HG03460 (cell line): ENCODE data around the gene NAA50.

Experiments
- ATAC-seq: cut with Tn5 transposase; IDR thresholded peaks from one replicate; pipeline ENCODE4 v1.9.1; 2021; ENCODE audit not compliant: unreplicated experiment

The NAA50 gene

DNA sequence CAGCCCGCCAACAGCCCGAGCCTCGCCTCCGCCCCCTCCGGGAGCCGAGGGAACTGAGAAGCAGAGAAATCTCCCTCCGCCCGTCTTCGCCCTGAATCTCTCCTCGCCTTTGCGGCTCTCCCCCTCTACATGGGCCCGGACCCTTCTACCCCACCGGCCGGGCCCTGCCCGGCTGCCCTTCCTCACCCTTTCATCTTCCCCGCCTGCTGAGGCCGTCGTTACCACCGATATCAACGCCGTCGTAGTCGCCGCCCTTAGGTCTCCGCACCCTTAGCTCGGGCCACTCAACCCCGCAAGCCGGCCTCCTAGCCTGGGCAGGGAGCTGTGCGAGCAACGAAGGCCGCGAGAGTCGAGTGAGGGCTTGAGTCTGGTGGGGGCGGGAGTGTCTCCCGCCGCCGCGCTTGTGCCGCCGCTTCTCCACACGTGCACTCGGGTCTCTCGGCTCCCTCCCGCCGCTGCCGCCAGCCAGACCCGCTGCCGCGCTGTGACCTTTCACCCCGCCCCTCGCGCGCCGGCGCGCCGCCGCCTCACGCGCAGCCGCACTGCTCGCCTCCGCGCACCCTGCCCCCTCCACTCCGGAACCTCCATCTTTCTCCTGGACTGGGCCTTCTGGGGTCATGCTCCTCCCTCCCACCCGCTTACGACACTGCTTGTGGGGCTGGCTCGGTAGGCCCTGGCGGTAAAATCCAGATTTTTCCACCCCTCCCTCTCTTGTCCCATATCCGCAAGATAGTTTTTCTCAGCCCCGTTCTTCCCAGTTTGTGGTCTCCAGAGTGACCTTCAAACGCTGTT, at the start of gene NAA50:
TSS of gene NAA50 (minus strand) at position 494 of the 792 bp plus-strand sequence. CDS start at position 194, 300 bp downstream.
- ATAC-seq, result peak; percentile 38

DNA sequence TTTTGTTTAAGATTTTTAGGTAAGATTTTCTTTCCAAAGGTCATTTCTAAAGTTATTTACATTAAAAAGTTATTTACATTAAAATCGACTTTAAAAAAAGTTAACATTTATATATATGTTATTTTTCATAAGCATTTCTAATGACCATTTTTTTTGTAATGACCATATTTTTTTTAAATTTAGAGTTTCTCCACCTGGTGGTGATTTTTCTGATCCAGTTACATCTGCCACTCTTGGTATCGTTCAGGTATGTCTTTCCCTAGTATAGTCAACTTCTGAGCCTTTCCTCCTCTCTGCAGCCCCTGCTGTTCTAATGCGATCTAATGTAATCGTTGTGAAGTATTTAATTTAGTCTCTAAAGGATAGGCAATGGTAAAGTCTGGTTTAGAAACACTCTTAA, 49.6 kb upstream of the NAA50 start:
- ATAC-seq, result no peak

DNA sequence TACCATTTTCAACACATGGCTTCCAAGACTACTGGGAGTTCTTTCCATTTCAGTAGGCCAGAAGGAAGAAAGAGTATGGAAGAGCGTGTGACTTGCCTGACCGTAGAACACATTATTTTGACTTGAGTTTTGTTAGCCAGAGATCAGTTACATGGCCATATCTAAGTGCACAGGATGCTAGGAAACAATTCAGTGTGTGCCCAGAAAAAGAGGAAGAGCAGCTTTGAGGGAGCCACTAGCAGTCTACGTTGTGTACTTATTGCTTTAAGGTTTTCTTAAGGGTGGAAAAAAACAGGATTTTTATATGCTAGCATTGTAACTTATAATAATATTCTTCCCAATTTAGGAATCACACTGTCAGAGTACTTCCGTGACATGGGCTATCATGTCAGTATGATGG, 48.5 kb upstream of the NAA50 start:
- no peak for ATAC-seq

DNA sequence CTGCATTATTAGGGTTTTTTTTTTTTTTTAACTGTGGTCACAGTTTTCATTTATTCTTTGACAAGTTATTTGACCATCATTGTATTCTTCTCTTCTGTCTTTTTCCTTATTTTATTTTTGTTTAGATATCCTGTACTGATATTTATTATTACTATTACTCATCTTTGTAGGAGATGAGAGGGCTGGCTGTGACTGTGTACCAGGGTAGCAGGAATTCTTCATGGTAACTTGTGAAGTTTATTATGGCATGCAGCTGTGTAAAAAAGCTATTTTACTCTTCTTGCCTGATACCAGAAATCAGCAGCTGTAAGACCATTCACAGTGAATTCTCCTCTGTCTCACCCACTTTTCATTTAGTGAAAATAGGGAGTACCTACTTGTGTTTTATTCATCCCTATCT, 45.3 kb upstream of the NAA50 start:
- ATAC-seq, result no peak

DNA sequence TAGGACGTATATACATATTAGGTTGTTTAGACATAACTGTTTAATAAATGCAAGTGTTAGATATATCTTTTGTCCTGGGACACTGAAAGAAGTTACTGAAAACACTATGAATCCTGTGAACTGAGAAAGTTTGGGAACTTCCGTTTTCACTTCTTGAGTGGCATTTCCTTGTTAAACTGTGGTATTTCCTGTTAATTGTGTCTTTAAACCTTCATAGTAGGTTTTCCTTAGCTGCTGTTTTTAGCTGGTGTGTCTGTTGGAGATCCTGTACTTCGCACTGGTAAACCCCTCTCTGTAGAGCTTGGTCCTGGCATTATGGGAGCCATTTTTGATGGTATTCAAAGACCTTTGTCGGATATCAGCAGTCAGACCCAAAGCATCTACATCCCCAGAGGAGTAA, 37.9 kb upstream of the NAA50 start:
- ATAC-seq, result no peak

DNA sequence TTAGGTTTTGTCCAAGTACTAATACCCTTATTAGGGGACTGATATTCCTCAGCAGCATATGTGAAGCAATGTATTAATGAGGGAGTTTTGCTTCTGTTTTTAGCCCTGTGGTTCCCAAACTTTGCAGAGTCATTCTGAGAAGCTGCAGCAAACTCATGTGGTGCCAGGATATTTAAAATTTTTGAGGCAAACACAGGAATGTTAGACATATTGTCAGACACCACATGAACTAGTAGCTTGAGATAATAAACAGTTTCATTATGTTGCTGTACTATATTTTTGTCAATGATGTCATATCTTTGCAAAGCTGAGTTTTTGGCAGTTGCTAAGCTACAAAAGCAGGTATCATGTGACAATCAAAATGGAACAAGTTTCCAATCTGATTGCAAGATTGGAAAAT, 37.4 kb upstream of the NAA50 start:
- peak; percentile 78 for ATAC-seq

DNA sequence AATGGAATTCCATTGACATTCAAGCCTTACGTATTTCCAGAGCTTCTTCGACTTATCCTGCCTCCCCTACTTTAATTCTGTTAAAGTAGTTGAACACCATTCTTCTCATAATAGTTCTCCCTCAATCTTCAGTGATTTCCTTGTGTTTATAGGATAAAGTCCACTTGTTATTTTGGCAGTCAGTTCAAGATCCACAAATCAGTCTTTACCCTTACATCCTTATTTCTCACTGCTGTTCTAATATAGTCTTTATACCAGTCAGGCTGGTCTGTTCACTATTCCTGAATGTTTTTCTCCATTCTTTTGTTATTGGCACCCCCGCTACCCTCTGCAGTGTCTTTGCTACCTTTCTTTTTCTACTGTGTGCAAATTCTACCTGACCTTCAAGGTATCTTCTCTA, 30.5 kb upstream of the NAA50 start:
- no peak for ATAC-seq

DNA sequence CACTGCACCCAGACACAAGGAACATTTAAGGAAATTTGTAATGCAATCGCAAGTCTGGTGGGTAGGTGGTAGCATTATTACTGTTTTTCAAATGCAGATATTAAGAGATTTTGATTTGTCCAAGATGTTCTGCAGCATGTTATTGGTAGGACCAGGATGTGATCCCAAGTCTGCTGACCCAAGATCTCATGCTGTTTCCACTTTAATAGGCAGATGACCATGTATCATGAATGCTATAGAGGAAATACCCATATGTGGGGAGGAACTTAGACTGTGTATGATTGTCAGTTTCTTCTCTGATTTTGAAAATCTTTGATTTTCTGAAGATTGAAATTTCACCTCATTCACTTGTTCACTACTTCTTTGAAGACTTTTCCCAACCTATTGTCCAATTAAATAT, 29.5 kb upstream of the NAA50 start:
- no peak for ATAC-seq

DNA sequence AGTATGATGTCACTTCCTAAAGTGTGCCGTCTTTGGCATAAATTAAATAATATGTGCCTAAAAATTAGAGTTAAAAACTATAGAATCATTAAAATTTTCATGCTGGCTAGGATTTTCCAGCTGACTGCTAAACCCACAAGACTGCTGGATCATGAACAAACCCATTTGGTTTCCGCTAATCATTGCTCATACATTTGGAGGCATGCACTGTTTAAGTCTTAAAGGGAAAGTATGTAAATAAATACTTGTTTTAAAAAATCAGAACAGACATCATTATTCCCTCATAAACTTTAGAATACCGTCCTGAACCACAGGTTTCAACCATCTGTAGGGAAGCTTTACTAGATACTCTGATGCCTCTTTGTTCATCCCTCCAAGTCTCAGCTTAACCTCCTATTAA, 27.3 kb upstream of the NAA50 start:
- ATAC-seq, result no peak

DNA sequence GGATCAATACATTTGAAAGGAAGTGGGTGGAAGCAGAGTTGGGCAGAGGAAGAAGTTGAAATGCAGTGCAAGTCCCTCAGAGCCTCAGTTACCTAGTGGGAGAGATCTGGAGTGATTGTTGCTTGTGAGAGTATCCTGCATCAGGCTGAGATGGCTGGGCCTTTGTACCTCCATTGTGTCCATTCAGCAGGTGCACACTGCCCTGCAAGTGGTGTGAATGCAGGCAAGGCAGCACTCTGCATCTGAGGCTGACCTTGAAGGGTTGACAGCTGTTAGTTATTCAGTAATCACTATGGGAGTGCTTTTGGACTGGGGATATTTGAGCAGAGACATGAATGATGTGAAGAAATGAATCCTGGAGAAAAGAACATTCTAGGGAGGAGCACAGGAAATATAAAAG, 25.9 kb upstream of the NAA50 start:
- ATAC-seq, result no peak

DNA sequence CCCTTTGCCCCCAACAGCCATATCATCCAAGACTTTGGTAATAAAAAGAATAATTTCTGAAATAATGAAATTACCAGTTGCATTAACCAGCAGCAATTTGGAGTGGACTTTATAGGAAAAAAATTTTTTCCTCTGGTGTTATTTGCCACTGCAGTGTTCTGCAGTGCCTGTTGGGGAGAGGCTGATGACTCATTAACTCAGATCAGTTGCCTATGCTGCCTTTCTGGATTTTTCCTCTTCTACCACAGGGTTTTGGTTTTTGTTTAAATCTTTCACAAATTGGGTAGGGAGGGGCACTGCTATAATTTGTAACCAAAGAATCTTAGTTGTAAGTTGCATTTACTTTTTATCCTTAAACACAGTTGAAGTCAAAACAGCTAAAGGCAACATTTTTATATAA, 23.5 kb upstream of the NAA50 start:
- peak; percentile 92 for ATAC-seq

DNA sequence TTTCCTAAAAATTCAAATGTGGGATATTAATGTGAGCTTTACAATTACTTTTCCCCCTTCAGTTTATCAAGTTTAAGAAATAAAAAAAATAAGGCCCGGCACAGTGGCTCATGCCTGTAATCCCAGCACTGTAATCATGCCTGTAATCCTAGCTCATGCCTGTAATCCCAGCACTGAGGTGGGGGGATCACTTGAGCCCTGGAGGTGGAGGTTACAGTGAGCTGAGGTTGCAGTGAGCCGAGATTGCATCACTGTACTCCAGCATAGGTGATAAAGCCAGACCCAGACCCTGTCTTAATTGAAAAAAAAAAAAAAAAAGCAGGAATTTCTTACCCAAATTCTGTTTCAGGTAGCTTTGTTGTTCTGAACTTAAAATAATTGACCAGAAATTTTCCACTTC, 18.6 kb upstream of the NAA50 start:
- ATAC-seq, result no peak

DNA sequence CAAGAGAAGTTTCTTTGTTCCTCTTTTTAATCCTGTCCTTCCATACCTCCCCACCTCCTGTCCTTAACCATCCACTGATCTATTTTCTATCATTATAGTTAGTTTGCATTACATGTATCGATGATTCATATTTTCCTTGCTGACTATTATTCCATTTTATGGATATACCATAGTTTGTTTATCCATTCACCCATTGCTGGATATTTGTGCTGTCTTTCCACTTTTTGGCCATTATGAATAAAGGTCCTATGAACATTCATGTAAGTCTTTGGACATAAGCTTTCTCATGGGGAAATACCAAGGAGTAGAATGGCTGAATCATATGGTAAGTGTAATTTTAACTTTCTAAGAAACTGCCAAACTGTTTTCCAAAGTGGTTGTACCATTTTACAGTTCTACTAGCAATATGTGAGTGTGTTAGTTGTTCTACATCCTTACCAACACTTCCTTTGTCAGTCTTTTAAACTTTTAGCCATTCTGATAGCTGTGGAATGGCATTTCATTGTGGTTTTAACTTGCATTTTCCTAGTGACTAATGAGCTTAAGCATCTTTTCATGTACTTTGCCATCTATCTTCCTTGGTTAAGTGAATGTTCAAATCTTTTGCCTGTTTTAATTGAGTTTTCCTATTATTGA, 12.5 kb upstream of the NAA50 start:
- no peak for ATAC-seq

DNA sequence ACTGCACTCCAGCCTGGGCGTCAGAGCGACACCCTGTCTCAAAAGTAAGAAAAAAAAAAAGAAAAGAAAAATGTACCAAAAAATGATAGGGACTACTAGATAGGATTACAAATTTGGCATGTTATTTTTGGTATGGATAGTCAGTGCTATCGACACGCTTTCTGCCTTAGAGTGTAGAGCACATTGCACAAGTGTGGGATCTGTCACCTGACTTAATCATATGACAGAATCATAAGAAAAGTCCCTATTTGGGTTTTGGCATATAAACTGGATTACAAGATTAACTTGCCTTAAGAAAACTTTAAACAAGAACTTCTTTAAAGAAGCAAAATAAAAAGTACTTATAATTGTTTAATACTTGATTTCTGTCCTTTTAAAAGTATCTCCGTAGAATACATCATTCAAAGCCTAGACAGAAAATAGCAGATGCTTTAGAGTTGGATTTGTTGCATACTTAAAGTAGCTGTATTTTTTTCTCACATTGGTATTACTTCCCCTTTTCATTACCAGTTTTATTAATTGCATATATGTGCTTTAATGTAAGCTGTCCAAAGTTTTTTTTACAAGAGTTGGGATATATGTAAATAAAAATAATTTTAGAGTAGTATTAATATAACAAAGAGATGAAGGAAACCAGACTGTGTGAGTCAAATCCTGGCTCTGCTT, 8.6 kb upstream of the NAA50 start:
- ATAC-seq, result no peak

DNA sequence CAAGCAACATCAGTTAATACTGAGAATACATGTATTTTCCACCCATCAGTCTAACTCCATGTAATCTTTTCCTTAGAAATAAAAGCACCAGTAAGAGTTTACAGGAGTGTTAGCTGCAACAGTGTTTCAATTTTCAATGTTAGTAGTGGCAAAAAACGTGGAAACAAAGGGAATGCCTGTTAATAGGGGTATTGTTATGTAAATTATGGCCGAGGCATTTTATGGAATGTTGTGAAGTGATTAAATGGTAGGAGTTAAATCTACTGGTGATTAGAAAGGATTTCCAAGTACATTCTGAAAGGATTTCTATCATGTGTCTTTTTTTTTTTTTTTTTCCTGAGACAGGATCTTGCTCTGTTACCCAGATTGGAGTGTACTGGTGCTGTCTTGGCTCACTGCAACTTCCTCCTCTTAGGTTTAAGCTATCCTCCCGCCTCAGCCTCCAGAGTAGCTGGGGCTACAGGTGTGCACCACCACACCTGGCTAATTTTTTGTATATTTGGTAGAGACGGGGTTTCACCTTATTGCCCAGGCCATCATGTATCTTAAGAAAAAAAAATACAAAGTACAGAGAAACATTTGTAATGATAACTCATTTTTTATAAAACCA, 7.4 kb upstream of the NAA50 start:
- ATAC-seq, result no peak

DNA sequence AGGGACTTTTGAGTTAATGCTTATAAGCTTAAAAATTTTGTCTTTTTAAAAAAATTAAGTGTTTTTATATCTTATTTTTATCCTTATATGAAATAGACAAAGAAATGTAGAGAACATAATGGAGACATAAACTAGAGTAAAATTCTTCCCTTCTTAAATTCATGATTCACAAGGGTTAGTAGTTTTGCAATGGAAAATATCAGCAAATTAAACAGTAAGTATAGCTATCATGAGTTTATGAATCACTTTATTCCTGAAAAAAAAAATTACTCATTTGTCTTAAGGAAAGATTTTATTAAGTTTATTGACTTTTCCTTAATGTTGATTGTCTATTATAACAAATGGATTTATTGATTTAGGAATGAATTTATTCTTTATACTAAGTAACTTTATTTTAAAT, 5.1 kb upstream of the NAA50 start:
- ATAC-seq, result no peak

DNA sequence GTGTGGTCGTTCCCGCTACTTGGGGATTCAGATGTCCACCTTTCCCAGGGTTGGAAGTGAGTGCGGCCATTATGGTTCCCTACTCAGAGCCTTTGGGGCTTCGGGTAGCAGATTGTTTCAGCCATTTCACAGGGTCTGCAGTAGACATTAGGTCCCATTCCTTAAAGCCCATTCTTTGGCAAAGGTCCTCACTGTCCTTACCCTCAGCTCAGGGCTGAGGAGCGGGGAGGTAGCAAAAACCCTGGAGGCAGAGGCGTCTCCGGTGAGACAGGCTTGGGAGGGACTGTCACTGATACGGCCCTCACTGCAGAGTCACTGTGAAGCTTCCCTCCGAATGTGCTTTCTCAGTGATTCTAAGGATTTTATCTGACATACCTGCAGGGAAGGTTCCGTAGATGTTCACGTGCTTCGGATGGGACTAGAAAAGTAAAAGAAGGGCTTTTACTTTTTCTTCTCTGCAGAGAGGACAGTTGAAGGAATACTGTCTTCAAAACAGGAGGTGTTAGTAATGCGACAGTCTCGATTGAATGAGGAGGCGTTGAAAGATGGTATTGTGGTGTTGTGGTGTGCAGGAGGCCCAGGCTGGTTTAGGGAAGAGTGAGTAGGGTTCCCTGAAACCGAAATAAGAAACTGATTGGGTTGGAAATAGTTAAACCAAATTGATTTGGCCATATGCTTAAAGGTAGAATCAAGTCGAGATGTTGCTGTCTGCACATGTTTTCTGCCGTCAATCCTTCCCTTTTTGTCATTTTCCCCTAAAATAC, 1.4 kb upstream of the NAA50 start:
- ATAC-seq, result no peak

DNA sequence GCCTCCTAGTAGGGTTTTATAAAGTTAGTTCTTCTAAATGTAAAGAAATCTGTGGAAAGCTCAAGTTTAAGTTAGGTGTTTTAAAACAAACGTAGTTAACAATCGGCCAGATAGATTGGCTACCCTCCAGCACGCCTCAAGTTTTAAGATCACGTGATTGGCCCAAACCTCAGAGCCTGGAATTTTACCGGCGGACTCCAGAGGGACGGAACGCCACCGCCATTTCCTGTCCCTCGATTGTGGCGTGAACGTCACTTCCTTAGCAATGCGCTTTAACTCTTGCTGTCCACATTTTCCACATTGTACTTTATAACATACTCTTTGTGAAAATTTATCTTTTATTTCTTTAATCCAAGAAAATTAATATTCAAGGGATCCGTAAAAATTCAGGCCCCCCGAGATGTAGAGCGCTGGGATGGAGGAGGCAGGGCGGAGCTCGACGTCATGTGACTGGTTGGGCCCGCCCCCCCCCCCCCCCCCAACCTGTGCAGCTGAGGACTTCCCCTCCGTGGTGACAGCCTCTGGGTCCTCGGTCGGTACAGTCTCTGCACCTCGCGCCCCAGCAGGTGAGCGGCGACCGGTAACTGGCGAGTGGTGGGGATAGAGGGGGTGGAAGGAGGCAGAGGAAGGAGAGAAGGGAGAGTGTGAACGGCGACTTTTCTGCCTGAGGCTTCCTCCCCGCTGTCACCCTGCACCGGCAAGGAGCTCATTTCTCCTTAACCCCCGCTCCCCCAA, 666 bp upstream of the NAA50 start, which contains the start of gene ATP6V1A:
TSS of gene ATP6V1A (plus strand) at position 488 of the 735 bp plus-strand sequence. CDS start 31,719 bp downstream, outside the sequence.
- ATAC-seq, result peak; percentile 51

DNA sequence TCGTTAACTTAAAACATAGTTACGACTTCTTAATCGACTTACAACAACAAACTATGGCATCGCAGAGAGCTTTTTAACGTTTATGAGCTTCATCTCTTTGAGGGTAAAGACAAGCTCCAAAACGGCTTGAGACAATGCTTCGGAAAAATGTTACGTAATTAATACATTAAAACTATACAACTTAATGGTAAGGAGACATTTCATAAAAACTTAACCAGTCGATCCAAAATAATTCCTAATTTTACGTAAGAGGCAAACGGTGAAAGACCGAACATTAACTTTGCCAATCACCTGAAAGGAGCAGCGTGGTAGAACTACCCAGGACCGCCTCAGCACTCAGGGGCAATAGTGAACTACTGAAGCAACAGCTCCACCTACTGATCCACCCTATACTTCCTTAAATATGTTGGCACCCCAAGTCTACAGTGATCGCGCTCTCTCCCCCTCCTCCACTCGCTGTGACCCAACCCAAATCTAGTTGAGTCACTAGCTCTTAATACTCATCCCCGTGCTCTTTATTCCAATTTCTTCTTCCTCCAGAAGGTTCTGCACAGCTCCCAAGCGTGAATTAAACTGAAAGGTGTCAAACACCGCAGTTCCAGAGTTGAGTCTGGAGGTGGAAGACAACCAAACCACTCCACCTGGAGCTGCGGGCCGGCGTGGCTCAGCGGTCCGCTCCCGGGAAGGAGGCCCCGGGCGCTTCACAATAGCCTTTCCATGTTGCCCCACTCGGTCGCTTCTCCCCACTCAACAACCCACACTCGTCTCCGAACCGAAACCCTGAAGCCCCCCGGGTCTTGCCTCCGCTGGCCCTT, 901 bp downstream of the NAA50 start:
- peak; percentile 60 for ATAC-seq
